Upper lobe of left lung (tissue), 6 donors: ENCODE results near the gene DDX1. TPM values are rescaled to one million over a fixed set of nuclear protein-coding genes. Genes with fewer than 3 reads are reported as not detected.
A peak's percentile ranks its signal among the peaks of the same experiment; 100 is the strongest.

Experiments used
- ATAC-seq, 2 donors: fragments of 200-7000 bp; cut with Tn5 transposase; one replicate each; pipeline ENCODE4 v1.9.1; 2022; ENCODE audit warnings: mild to moderate bottlenecking in 2 of 2, moderate library complexity in 2 of 2; ENCODE audit not compliant: low FRiP score in 2 of 2
- DNase-seq, 2 donors: peaks; one replicate each; pipeline ENCODE4 v3.0.0-alpha.2; 2019 to 2020
- H3K27ac ChIP-seq, 4 donors: fragments of 200-600 bp; sonication (generic); one replicate each; pipeline ENCODE4 v1.5.1; 2016 to 2019
- H3K27me3 ChIP-seq, 4 donors: fragments of 200-600 bp; sonication (generic); one replicate each; pipeline ENCODE4 v1.5.1; 2017 to 2019
- H3K36me3 ChIP-seq, 4 donors: fragments of 200-600 bp; sonication (generic); one replicate each; pipeline ENCODE4 v1.5.1; 2016 to 2019
- H3K4me1 ChIP-seq, 4 donors: fragments of 200-600 bp; sonication (generic); one replicate each; pipeline ENCODE4 v1.5.1; 2018 to 2019
- H3K4me3 ChIP-seq, 4 donors: fragments of 200-600 bp; sonication (generic); one replicate each; pipeline ENCODE4 v1.5.1; 2017 to 2019; ENCODE audit warnings: mild to moderate bottlenecking in 2 of 4, moderate library complexity in 1 of 4
- H3K9me3 ChIP-seq, 4 donors: fragments of 200-600 bp; sonication (generic); one replicate each; pipeline ENCODE4 v1.5.1; 2018 to 2019
- EP300 ChIP-seq, 4 donors: sonication (generic); formaldehyde crosslinking; IDR thresholded peaks; one replicate each; pipeline ENCODE4 v1.5.1; 2017; ENCODE audit warnings: antibody characterized with exemption in 4 of 4, control low read depth in 2 of 4
- POLR2A ChIP-seq, 4 donors: fragments of 450-650 bp; IDR thresholded peaks; one replicate each; pipeline ENCODE4 v1.5.1; 2016 to 2017; ENCODE audit warnings: antibody characterized with exemption in 4 of 4, mild to moderate bottlenecking in 2 of 4
- POLR2AphosphoS5 ChIP-seq, 2 donors: sonication (generic); formaldehyde crosslinking; IDR thresholded peaks; one replicate each; pipeline ENCODE4 v1.5.1; 2017; ENCODE audit warnings: antibody characterized with exemption in 2 of 2
- WGBS, 2 donors: methylation state at CpG; one replicate each; pipeline ENCODE4 v1.1.5; 2017 to 2018; 5-methylcytosine and 5-hydroxymethylcytosine counted together
- total RNA-seq, 6 donors: library from RNA; depleted of rRNA in 4 of 6; stranded (reverse); fragments of >200 nt in 4 of 6; gene quantifications; one replicate each; pipeline versions ENCODE4 v1.1.0 to v1.2.1, GENCODE V29; 2016 to 2021
- TF ChIP-seq, protein P1 (sequence below), 6 experiments: fragments of 450-650 bp in 4 of 6; fragments of 200-600 bp in 2 of 6; sonication (generic) in 2 of 6; IDR thresholded peaks; one replicate each; pipeline ENCODE4 v1.5.1; 2016 to 2019; ENCODE audit warnings: antibody characterized with exemption in 6 of 6
- donor health status: DM: no; HTN: no; CAD: no; lungs with moderate emphysema.
- donor health status: DM: no; HTN: yes; CAD: no; lungs with severe emphysema.

Gene DDX1
- total RNA-seq, 6 donors from 2014 or later: 40.9 to 78.5 (median 53.0) TPM

DNA sequence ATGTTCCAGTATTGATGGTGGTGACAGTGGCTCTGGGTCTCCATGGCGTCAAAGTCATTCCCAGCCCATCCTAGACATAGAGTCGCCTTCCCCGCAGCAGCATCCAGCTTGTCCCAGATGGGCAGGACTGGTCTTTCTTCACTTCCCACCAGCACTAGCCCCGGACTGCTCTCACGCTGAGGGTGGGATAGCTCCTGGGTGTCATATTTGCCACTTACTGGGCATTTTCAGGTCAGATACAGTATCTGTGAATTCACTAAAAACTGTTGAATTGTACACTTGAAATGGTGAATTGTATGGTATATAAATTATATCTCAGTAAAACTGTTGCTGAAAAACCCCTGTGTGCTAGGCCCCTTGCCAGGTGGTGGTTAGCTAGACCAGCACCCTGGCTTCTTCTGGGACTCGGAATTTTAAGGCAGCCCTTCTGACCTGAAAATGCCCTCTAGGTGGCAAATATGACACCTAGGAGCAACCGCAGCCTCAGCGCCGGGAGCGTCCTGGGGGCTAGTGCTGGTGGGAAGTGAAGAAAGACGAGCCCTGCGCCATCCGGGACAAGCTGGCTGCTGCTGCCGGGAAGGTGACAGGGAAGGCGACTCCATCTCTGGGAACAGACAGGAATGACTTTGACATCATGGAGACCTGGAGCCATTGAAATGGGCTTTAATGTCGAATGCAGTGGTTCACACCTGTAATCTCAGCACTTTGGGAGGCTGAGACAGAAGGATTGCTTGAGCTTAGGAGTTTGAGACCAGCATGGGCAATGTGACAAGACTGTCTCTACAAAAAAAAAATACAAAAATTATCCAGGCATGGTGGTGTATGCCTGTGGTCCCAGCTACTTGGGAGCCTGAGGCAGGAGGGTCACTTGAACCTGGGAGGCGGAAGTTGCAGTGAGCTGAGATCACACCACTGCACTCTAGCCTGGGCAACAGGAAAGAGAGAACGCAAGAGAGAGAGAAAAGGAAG is 56.2 kb downstream of the DDX1 start:
- 88% methylated on average over 18 of the region's 18 CpGs for WGBS, 2 donors
- no peaks in the 10 kb centered on the region for H3K4me1 ChIP-seq
- no peak overlapping the region for H3K4me3 ChIP-seq
- no peaks in the 10 kb centered on the region for H3K9me3 ChIP-seq
- H3K36me3 ChIP-seq: no peaks in the 10 kb centered on the region
- H3K27ac ChIP-seq: no peak overlapping the region
- ATAC-seq (no peak), DNase-seq (peak in 1 of 2 donors; percentile 59)
- H3K27me3 ChIP-seq: no peaks in the 10 kb centered on the region
- TF ChIP-seq POLR2AphosphoS5 (IDR thresholded peaks at IDR 0.05) (no peak), POLR2A (IDR thresholded peaks at IDR 0.05) (no peak), EP300 (IDR thresholded peaks at IDR 0.05) (no peak)
- TF ChIP-seq, protein P1, sequence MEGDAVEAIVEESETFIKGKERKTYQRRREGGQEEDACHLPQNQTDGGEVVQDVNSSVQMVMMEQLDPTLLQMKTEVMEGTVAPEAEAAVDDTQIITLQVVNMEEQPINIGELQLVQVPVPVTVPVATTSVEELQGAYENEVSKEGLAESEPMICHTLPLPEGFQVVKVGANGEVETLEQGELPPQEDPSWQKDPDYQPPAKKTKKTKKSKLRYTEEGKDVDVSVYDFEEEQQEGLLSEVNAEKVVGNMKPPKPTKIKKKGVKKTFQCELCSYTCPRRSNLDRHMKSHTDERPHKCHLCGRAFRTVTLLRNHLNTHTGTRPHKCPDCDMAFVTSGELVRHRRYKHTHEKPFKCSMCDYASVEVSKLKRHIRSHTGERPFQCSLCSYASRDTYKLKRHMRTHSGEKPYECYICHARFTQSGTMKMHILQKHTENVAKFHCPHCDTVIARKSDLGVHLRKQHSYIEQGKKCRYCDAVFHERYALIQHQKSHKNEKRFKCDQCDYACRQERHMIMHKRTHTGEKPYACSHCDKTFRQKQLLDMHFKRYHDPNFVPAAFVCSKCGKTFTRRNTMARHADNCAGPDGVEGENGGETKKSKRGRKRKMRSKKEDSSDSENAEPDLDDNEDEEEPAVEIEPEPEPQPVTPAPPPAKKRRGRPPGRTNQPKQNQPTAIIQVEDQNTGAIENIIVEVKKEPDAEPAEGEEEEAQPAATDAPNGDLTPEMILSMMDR (IDR thresholded peaks at IDR 0.05): no peak

DNA sequence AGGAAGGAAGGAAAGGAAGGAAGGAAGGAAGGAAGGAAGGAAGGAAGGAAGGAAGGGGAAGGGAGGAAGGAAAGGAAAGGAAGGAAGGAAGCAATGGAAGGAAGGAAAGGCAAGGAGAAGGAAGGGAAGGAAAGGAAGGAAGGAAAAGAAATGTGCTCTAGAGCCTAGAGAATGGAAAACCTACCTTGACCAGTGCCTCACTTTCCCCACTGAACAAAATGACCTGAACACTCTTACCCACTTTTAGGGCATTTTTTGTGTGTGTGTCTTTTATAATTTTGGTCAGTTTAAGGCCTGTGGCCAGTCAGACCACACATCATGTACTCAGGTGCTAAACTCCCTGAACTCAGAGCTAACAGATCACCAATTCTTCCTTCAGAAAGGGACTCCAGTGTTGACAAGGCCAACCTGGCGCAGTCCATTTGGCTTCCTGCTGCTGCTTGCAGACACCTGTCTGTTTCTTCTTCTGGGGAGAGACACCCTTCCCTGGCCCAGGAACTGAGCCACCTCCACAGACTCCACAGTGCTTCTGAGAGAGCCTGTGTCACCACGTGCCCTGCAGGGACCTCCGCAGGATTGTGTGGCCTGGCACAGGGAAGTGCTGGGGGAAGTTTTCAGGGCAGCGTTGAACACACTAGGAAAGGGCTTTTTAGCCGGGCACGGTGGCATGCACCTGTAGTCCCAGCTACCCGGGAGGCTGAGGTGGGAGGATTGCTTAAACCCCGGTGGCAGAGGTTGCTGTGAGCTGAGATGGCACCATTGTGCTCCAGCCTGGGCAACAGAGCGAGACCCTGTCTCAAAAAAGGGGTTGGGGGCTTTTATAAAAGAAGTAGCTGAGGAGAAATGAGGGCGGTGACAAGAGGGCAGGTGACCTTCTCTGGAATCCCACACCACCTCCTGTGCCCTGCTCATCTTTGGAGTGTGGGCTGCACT is 57.2 kb downstream of the DDX1 start:
- no peak for TF ChIP-seq POLR2A (IDR thresholded peaks at IDR 0.05)
- TF ChIP-seq, protein P1 (IDR thresholded peaks at IDR 0.05): no peak
- no peak for TF ChIP-seq POLR2AphosphoS5 (IDR thresholded peaks at IDR 0.05)
- TF ChIP-seq EP300 (IDR thresholded peaks at IDR 0.05): no peak
- H3K9me3 ChIP-seq: no peaks in the 10 kb centered on the region
- DNase-seq: no peak
- ATAC-seq: no peak
- no peaks in the 10 kb centered on the region for H3K4me1 ChIP-seq
- H3K27me3 ChIP-seq: no peaks in the 10 kb centered on the region
- no peak overlapping the region for H3K27ac ChIP-seq
- WGBS, 2 donors: 72 to 87% methylated on average over 4 to 10 of the region's 10 CpGs
- H3K36me3 ChIP-seq: no peaks in the 10 kb centered on the region
- no peak overlapping the region for H3K4me3 ChIP-seq

DNA sequence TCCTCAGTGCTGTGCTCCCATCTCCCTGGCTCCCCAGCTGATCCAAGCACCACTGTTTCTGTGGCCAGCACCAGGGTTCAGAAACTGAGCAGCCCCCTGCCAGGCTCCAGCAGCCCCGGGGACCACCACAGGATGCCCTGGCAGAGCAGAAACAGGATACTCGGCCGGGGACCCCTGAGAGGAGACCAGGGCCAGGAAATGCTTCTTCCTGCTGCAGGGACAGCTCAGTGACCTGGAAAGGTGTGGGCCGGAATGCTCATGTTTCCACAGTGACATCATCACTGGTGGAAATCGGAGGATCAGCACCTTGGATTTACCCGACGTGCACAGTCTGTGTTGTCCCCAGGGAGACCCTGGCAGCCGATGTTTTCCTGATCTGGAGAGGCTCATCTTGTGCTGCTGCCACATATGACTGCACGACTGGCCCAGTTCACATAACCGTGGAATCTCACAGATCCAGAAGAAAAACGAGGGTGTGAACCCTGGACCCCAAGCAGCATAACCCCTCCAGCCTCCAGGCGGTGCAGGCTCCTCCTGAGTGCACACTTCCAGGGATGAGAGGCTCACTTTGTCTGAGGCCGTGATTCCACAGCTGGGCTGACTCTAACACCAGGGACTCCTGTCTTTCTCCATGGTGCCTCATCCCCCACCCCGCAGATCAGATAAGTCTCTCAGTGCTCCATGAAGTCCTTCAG is 58.0 kb downstream of the DDX1 start:
- ATAC-seq: no peak
- no peak overlapping the region for H3K27ac ChIP-seq
- no peak for DNase-seq
- H3K4me1 ChIP-seq: no peaks in the 10 kb centered on the region
- 78% methylated on average over 9 to 14 of the region's 14 CpGs for WGBS, 2 donors
- TF ChIP-seq POLR2AphosphoS5 (IDR thresholded peaks at IDR 0.05) (no peak), EP300 (IDR thresholded peaks at IDR 0.05) (no peak), POLR2A (IDR thresholded peaks at IDR 0.05) (no peak)
- TF ChIP-seq, protein P1 (IDR thresholded peaks at IDR 0.05): no peak
- no peaks in the 10 kb centered on the region for H3K36me3 ChIP-seq
- H3K9me3 ChIP-seq: no peaks in the 10 kb centered on the region
- no peaks in the 10 kb centered on the region for H3K27me3 ChIP-seq
- no peak overlapping the region for H3K4me3 ChIP-seq

DNA sequence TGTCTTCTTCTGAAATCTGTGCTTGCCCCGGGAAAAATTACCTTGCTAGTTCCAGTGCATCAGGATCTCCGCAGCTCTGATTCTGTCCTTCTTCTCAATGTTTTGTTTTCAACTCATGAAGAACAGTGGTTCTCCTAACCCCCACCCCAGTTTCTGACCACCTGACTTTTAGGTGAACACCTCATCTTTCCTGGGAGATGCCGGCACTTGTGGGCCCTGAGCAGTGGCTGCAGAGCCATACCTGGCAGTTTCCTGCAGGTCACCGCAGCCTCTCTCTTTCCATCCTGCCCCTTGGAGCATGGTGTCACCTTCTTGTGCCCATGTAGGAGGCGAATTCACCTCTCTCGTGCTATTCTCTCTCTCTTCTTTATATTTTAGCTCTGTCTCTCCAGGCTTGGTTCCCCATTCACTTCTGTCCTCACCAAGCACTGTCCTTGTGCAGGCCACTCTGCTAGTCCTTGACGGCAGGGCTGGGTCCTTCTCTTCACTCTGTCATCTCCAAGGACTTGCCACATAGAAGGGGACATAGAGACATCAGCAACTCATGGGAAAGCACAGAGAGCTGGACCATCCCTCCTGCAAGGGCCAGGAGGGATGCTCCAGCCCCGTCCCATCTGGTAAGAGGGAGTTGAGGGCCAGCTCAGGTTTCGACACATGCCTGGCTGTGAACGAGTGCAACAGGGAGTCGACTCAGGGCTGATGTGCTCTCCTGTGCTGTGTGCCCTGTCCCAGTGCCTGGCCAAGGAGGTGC is 59.1 kb downstream of the DDX1 start:
- WGBS, 2 donors: 86 to 89% methylated on average over 9 to 11 of the region's 11 CpGs
- TF ChIP-seq POLR2A (IDR thresholded peaks at IDR 0.05) (no peak), POLR2AphosphoS5 (IDR thresholded peaks at IDR 0.05) (no peak), EP300 (IDR thresholded peaks at IDR 0.05) (no peak)
- TF ChIP-seq, protein P1 (IDR thresholded peaks at IDR 0.05): no peak

More for the DNA sequence above, 59.1 kb downstream of the DDX1 start:
- DNase-seq (no peak), ATAC-seq (no peak)
- Histone ChIP-seq H3K27ac (no peak overlapping the region), H3K4me3 (no peak overlapping the region), H3K9me3 (no peaks in the 10 kb centered on the region), H3K27me3 (no peaks in the 10 kb centered on the region), H3K36me3 (no peaks in the 10 kb centered on the region), H3K4me1 (no peaks in the 10 kb centered on the region)
